WTC11 (cell line): ENCODE results near the gene LIN9.

Experiments used
- CBFB ChIP-seq: sonication (generic); formaldehyde crosslinking; IDR thresholded peaks from 2 replicates; pipeline ENCODE4 v1.8.1; 2022; ENCODE audit warnings: mild to moderate bottlenecking, low read depth, missing genetic modification reagents
- CTCF ChIP-seq: fragments of 200-600 bp; IDR thresholded peaks from 2 replicates; pipeline ENCODE4 v1.8.0; 2022; ENCODE audit warnings: antibody characterized with exemption
- E2F4 ChIP-seq: sonication (generic); formaldehyde crosslinking; IDR thresholded peaks from 2 replicates; pipeline ENCODE4 v1.8.1; 2022; ENCODE audit warnings: low read depth, mild to moderate bottlenecking, moderate library complexity, missing genetic modification reagents, borderline replicate concordance
- ETV6 ChIP-seq: sonication (generic); formaldehyde crosslinking; IDR thresholded peaks from 2 replicates; pipeline ENCODE4 v1.8.1; 2022; ENCODE audit warnings: mild to moderate bottlenecking, missing genetic modification reagents
- HMGA2 ChIP-seq: fragments of 250-450 bp; sonication (Bioruptor Pico); IDR thresholded peaks from 2 replicates; pipeline ENCODE4 v1.4.0; 2021; ENCODE audit warnings: mild to moderate bottlenecking, moderate library complexity
- MAX ChIP-seq: sonication (generic); formaldehyde crosslinking; IDR thresholded peaks from 2 replicates; pipeline ENCODE4 v1.8.0; 2022; ENCODE audit warnings: mild to moderate bottlenecking, missing genetic modification reagents
- NFE2L1 ChIP-seq: sonication (generic); formaldehyde crosslinking; IDR thresholded peaks from 2 replicates; pipeline ENCODE4 v1.8.1; 2023; ENCODE audit warnings: missing genetic modification reagents
- NFYB ChIP-seq: sonication (generic); formaldehyde crosslinking; conservative IDR thresholded peaks from 2 replicates; pipeline ENCODE4 v1.8.0; 2022; ENCODE audit warnings: low read depth, missing genetic modification reagents
- PRDM15 ChIP-seq: sonication (generic); formaldehyde crosslinking; IDR thresholded peaks from 2 replicates; pipeline ENCODE4 v1.8.0; 2022; ENCODE audit warnings: missing genetic modification reagents
- SP1 ChIP-seq: sonication (generic); formaldehyde crosslinking; conservative IDR thresholded peaks from 2 replicates; pipeline ENCODE4 v1.8.1; 2022; ENCODE audit warnings: missing genetic modification reagents

- TF ChIP-seq PRDM15 (CRISPR knock-in tag) (no peak), NFE2L1 (CRISPR knock-in tag) (no peak), SP1 (peak; percentile 22; the same call in 1 of the 2 replicates), CTCF (no peak), ETV6 (no peak), HMGA2 (CRISPR knock-in tag) (no peak), CBFB (CRISPR knock-in tag) (no peak), NFYB (CRISPR knock-in tag) (no peak), E2F4 (CRISPR knock-in tag) (no peak), MAX (CRISPR knock-in tag) (no peak)
These were observed 85.7 kb downstream of the LIN9 start, which contains the start of gene MIXL1 for GRCh38 chr1:226223157-226223785.
